GM06990 (cell line): Measurements from ENCODE around the gene THOC1.
"Not testable (repeated sequence)": the region's sequence is repeated elsewhere in the genome, so short reads cannot be mapped to it uniquely, and the experiment has no call there.

ENCODE experiments used
- DNase-seq: peaks from one replicate; pipeline ENCODE4 v3.0.0-alpha.2; 2011; ENCODE audit not compliant: insufficient read length; ENCODE audit errors: extremely low read depth
- H3K27me3 ChIP-seq: replicated peaks from 2 replicates; pipeline ENCODE4 v1.6.0; 2011; ENCODE audit warnings: low read length; ENCODE audit not compliant: control insufficient read depth, insufficient read depth
- H3K36me3 ChIP-seq: 2 replicates; pipeline ENCODE4 v1.5.1; 2011; ENCODE audit warnings: low read length; ENCODE audit not compliant: control insufficient read depth, insufficient read depth
- H3K4me3 ChIP-seq: replicated peaks from 2 replicates; pipeline ENCODE4 v1.5.1; 2011; ENCODE audit warnings: low read depth, mild to moderate bottlenecking, control low read depth, low read length
- CTCF ChIP-seq: IDR thresholded peaks from 2 replicates; pipeline ENCODE4 v1.5.1; 2011; ENCODE audit warnings: low read length, control low read depth, mild to moderate bottlenecking, inconsistent platforms; ENCODE audit not compliant: insufficient read depth, poor library complexity, severe bottlenecking

Gene THOC1

GRCh38 chr18:267688-268552 is at the start of gene THOC1:
Gene THOC1 (minus strand): TSS chr18:268047. CDS start chr18:268019, 28 bp downstream.
- peak within 1 kb of the TSS; percentile 92 for H3K4me3 ChIP-seq
- H3K36me3 ChIP-seq: no peaks in the 10 kb centered on the region; the same call in 1 of the 2 replicates
- H3K27me3 ChIP-seq: no peaks in the 10 kb centered on the region
- peak; percentile 95 for DNase-seq
- TF ChIP-seq CTCF: no peak

GRCh38 chr18:317618-318017 is 49.8 kb upstream of the THOC1 start:
- H3K4me3 ChIP-seq: no peak overlapping the region
- no peaks in the 10 kb centered on the region for H3K36me3 ChIP-seq
- no peaks in the 10 kb centered on the region; the same call in 1 of the 2 replicates for H3K27me3 ChIP-seq
- TF ChIP-seq CTCF: no peak
- no peak for DNase-seq

GRCh38 chr18:316393-316792 is 48.5 kb upstream of the THOC1 start:
- TF ChIP-seq CTCF: no peak
- Histone ChIP-seq H3K36me3 (no peaks in the 10 kb centered on the region), H3K4me3 (no peak overlapping the region), H3K27me3 (no peaks in the 10 kb centered on the region)
- DNase-seq: no peak

- Histone ChIP-seq H3K27me3 (no peaks in the 10 kb centered on the region; the same call in 1 of the 2 replicates), H3K36me3 (no peaks in the 10 kb centered on the region), H3K4me3 (no peak overlapping the region)
- no peak for DNase-seq
- TF ChIP-seq CTCF: no peak
These were observed 46.1 kb upstream of the THOC1 start for GRCh38 chr18:313931-314330.

GRCh38 chr18:312415-312814 is 44.6 kb upstream of the THOC1 start:
- Histone ChIP-seq H3K27me3 (no peaks in the 10 kb centered on the region; the same call in 1 of the 2 replicates), H3K4me3 (no peak overlapping the region), H3K36me3 (no peaks in the 10 kb centered on the region)
- TF ChIP-seq CTCF: no peak
- DNase-seq: no peak

- TF ChIP-seq CTCF: no peak
- Histone ChIP-seq H3K36me3 (no peaks in the 10 kb centered on the region), H3K4me3 (no peak overlapping the region), H3K27me3 (peaks cover 1% of the 10 kb centered on the region; the same call in 1 of the 2 replicates)
- no peak for DNase-seq
These were observed 42.2 kb upstream of the THOC1 start for GRCh38 chr18:310042-310441.

GRCh38 chr18:308086-308485 is 40.2 kb upstream of the THOC1 start:
- not testable (repeated sequence) for H3K36me3 ChIP-seq, H3K27me3 ChIP-seq, DNase-seq, H3K4me3 ChIP-seq
